Transverse colon (tissue), 4 donors: Measurements from ENCODE around the gene ERLEC1. TPM values are rescaled to one million over a fixed set of nuclear protein-coding genes. Genes with fewer than 3 reads are reported as not detected.

Experiments
- DNase-seq: peaks from one replicate; pipeline ENCODE4 v3.0.0-alpha.2; 2019
- H3K27ac ChIP-seq, 4 donors: fragments of 200-600 bp; sonication (generic); 2 replicates each; pipeline ENCODE4 v1.5.1; 2016 to 2018; ENCODE audit warnings: inconsistent platforms in 4 of 4
- H3K27me3 ChIP-seq: fragments of 200-600 bp; sonication (generic); 2 replicates; pipeline ENCODE4 v1.5.1; 2017; ENCODE audit warnings: inconsistent platforms
- H3K36me3 ChIP-seq, 4 donors: fragments of 200-600 bp; sonication (generic); 2 replicates each; pipeline ENCODE4 v1.5.1; 2017 to 2019; ENCODE audit warnings: inconsistent platforms in 4 of 4
- H3K4me1 ChIP-seq, 4 donors: fragments of 200-600 bp; sonication (generic); 2 replicates each; pipeline ENCODE4 v1.5.1; 2017 to 2020; ENCODE audit warnings: inconsistent platforms in 4 of 4
- H3K4me3 ChIP-seq, 4 donors: fragments of 200-600 bp; sonication (generic); 1 replicate in 1 of 4; 2 replicates in 3 of 4; pipeline versions ENCODE4 v1.5.1 to v1.6.1; 2017 to 2019; ENCODE audit warnings: inconsistent platforms in 4 of 4
- H3K9me3 ChIP-seq, 2 donors: fragments of 200-600 bp; sonication (generic); 2 replicates each; pipeline ENCODE4 v1.5.1; 2017 to 2019; ENCODE audit warnings: inconsistent platforms in 2 of 2
- CTCF ChIP-seq, 5 experiments: fragments of 200-600 bp in 3 of 5; fragments of 450-650 bp in 2 of 5; sonication (generic) in 3 of 5; IDR thresholded peaks; 1 replicate in 2 of 5; 2 replicates in 3 of 5; pipeline ENCODE4 v1.5.1; 2016 to 2017; ENCODE audit warnings: antibody characterized with exemption in 5 of 5, inconsistent platforms in 3 of 5, mild to moderate bottlenecking in 2 of 5, moderate library complexity in 1 of 5
- EP300 ChIP-seq: sonication (generic); formaldehyde crosslinking; IDR thresholded peaks from one replicate; pipeline ENCODE4 v1.6.1; 2017; ENCODE audit warnings: antibody characterized with exemption, low read depth
- POLR2A ChIP-seq: fragments of 450-650 bp; IDR thresholded peaks from one replicate; pipeline ENCODE4 v1.6.1; 2016; ENCODE audit warnings: antibody characterized with exemption, mild to moderate bottlenecking, moderate library complexity
- POLR2AphosphoS5 ChIP-seq, 3 donors: sonication (generic); formaldehyde crosslinking; IDR thresholded peaks; one replicate each; pipeline ENCODE4 v1.6.1; 2016; ENCODE audit warnings: antibody characterized with exemption in 3 of 3
- WGBS, 2 donors: methylation state at CpG; one replicate each; pipeline ENCODE4 v1.1.5; 2018; ENCODE audit warnings: low coverage in 1 of 2; 5-methylcytosine and 5-hydroxymethylcytosine counted together
- in situ Hi-C, 4 donors: fragments of 200-750 bp; cut with MboI; loops; one replicate each; pipeline versions ENCODE4 v1.15.0 to v1.15.1; 2017; ENCODE audit warnings: low sequenced_read_pairs in 3 of 4, low pct_ligation_motif_present in 1 of 4, low pct_unique_long_range_greater_than_20kb in 1 of 4
- intact Hi-C: fragments of 100-400 bp; cut with DNase I; formaldehyde crosslinking; loops from one replicate; pipeline ENCODE4 v1.15.1; 2023; ENCODE audit warnings: low total_unique reads
- total RNA-seq, 4 donors: library from RNA; depleted of rRNA; stranded (reverse); fragments of >200 nt; gene quantifications; one replicate each; pipeline ENCODE4 v1.1.0, GENCODE V29; 2016

The ERLEC1 gene
- total RNA-seq, 4 donors from 2014 or later, result 6.4 to 43.8 (median 32.0) TPM

DNA sequence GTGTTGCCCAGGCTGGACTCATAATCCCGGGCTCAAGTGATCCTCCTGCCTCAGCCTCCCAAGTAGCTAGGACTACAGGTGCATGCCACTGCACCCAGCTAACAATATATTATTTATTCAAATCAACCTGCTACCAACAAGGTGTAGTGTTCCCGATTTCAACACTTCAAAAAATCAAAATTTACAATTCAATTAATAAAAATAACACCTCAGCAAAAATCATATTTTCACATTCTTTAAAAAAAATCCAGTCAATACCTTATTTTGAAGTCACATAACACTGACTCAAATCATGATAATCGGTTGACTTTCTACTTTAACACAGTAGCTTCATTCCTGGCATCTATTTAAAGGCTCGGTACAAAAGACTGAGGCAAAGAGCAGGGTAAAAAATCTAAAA is 65.7 kb downstream of the ERLEC1 start:
- intact Hi-C loops, result no loop called here
- H3K27me3 ChIP-seq, result no peaks in the 10 kb centered on the region
- H3K4me1 ChIP-seq, result no peaks in the 10 kb centered on the region
- H3K4me3 ChIP-seq, result no peak overlapping the region
- no peak for DNase-seq
- H3K9me3 ChIP-seq, result no peaks in the 10 kb centered on the region
- TF ChIP-seq EP300, result no peak
- no peak for TF ChIP-seq CTCF (IDR thresholded peaks at IDR 0.05)
- no peak for TF ChIP-seq POLR2A
- TF ChIP-seq POLR2AphosphoS5 (IDR thresholded peaks at IDR 0.05), result no peak
- in situ Hi-C loops, result no loop called here
- peaks cover 0 to 10% (median 0%) of the 10 kb centered on the region in 4 donors for H3K36me3 ChIP-seq
- WGBS, 2 donors, result 86 to 94% methylated on average over 4 of the region's 4 CpGs
- H3K27ac ChIP-seq, result no peak overlapping the region

- Histone ChIP-seq H3K4me1 (no peaks in the 10 kb centered on the region), H3K27ac (no peak overlapping the region), H3K36me3 (peaks cover 0 to 10% (median 0%) of the 10 kb centered on the region in 4 donors), H3K4me3 (no peak overlapping the region), H3K9me3 (no peaks in the 10 kb centered on the region), H3K27me3 (no peaks in the 10 kb centered on the region)
- DNase-seq, result no peak
- in situ Hi-C loops, result no loop called here
- intact Hi-C loops, result no loop called here
- 81 to 92% methylated on average over 2 of the region's 2 CpGs for WGBS, 2 donors
- no peak for TF ChIP-seq EP300
- no peak for TF ChIP-seq POLR2AphosphoS5 (IDR thresholded peaks at IDR 0.05)
- TF ChIP-seq CTCF (IDR thresholded peaks at IDR 0.05), result no peak
- no peak for TF ChIP-seq POLR2A
Measured at GRCh38 chr2:53854678-53855077, 67.8 kb downstream of the ERLEC1 start.

- Histone ChIP-seq H3K27ac (no peak overlapping the region), H3K36me3 (peaks cover 0 to 10% (median 0%) of the 10 kb centered on the region in 4 donors), H3K4me1 (peaks cover 0 to 7% (median 0%) of the 10 kb centered on the region in 4 donors), H3K4me3 (no peak overlapping the region), H3K27me3 (no peaks in the 10 kb centered on the region), H3K9me3 (no peaks in the 10 kb centered on the region)
- in situ Hi-C loops, result no loop called here
- DNase-seq, result no peak
- 67 to 93% methylated on average over 1 to 2 of the region's 2 CpGs for WGBS, 2 donors
- intact Hi-C loops, result no loop called here
- TF ChIP-seq CTCF (IDR thresholded peaks at IDR 0.05) (no peak), EP300 (no peak), POLR2A (no peak), POLR2AphosphoS5 (IDR thresholded peaks at IDR 0.05) (no peak)
Measured at GRCh38 chr2:53856272-53856671, 69.4 kb downstream of the ERLEC1 start.

DNA sequence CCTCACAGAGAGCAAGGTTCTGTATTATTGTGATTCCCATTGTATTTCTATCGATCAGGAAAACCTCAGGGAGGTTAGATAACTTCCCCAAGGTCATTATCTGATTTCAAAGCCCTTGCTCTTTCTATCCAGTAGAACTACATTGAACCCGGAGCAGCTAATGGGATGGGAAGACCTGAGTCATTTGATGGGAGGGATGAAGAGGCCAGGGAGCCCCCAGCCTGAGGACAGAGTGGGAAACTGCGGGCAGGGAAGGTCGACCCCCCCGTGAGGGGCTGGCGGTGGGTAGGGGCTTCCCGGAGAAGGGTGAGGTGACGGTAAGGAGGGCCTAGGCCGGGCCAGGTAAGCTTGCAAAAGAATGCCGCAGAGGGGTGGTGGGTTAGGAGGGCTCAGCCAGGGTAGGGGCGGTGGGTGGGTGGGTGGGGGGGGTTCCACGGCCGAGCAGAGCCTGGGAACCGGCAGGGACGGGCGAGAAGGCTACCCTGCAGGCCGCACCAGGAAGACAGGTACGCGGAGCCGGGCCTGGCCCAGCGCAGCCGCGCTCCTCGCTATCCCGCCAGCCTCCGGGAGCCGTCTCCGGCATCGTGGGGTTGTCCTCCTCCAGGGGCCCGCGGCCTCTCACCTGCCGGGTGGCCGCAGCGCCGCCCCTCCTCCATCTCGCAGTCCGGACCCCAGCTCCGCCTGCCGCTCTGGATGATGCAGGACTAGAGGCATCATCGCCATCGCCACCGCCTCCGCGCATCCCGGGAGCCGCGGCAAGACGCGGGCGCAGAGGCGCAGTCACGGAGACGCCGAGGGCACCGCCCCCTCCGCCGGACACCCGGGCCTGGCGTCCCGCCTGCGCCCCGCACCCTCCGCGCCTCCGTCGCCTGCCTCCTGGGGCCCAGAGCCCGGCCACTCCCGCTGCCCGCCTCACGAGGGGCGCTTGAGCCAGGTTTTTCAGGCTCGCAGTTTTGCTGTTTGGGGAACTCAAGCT is 72.7 kb downstream of the ERLEC1 start, which contains the start of gene GPR75:
GPR75 (minus strand) TSS at position 762 of the 976 bp plus-strand sequence. CDS start 5,211 bp downstream, outside the sequence.
- 44 to 60% methylated on average over 2 to 72 of the region's 72 CpGs for WGBS, 2 donors
- H3K36me3 ChIP-seq, result peaks cover 0 to 4% (median 0%) of the 10 kb centered on the region in 4 donors
- peak within 1 kb of the TSS; percentile 14 to 34 (median 30) for H3K4me3 ChIP-seq
- TF ChIP-seq EP300 (no peak), POLR2A (no peak), CTCF (IDR thresholded peaks at IDR 0.05) (no peak), POLR2AphosphoS5 (IDR thresholded peaks at IDR 0.05) (no peak)
- H3K4me1 ChIP-seq, result peaks cover 0 to 7% (median 0%) of the 10 kb centered on the region in 4 donors
- intact Hi-C loops, result no loop called here
- no peak for DNase-seq
- H3K9me3 ChIP-seq, result no peaks in the 10 kb centered on the region
- H3K27ac ChIP-seq, result no peak within 1 kb of the TSS
- H3K27me3 ChIP-seq, result no peaks in the 10 kb centered on the region
- in situ Hi-C loops, result no loop called here
